Adrenal gland (tissue), 12 donors: ENCODE results near the gene PTPRD. TPM values are rescaled to one million over a fixed set of nuclear protein-coding genes. Genes with fewer than 3 reads are reported as not detected.

Source experiments
- DNase-seq, 7 donors: peaks; one replicate each; pipeline ENCODE4 v3.0.0-alpha.2; 2019 to 2020
- H3K27ac ChIP-seq, 5 donors: fragments of 200-600 bp; sonication (generic) in 4 of 5; 1 replicate in 3 of 5; 2 replicates in 2 of 5; pipeline versions ENCODE4 v1.5.1 to v1.8.0; 2016 to 2020; ENCODE audit warnings: mild to moderate bottlenecking in 1 of 5
- H3K27me3 ChIP-seq: fragments of 200-600 bp; 2 replicates; pipeline ENCODE4 v1.8.0; 2021
- H3K36me3 ChIP-seq, 2 donors: fragments of 200-600 bp; replicated peaks in 1 of 2; 1 replicate in 1 of 2; 2 replicates in 1 of 2; pipeline versions ENCODE4 v1.5.1 to v1.8.0; 2018 to 2022
- H3K4me1 ChIP-seq, 2 donors: fragments of 200-600 bp; replicated peaks in 1 of 2; 1 replicate in 1 of 2; 2 replicates in 1 of 2; pipeline versions ENCODE4 v1.5.1 to v1.8.0; 2018 to 2021
- H3K4me3 ChIP-seq, 4 donors: fragments of 200-600 bp; sonication (generic) in 3 of 4; one replicate each; pipeline ENCODE4 v1.5.1; 2016 to 2018
- H3K9me3 ChIP-seq, 3 donors: fragments of 200-600 bp; sonication (generic) in 1 of 3; replicated peaks in 1 of 3; 1 replicate in 2 of 3; 2 replicates in 1 of 3; pipeline versions ENCODE4 v1.5.1 to v1.8.0; 2016 to 2021
- POLR2A ChIP-seq, 2 donors: fragments of 450-650 bp; IDR thresholded peaks; one replicate each; pipeline ENCODE4 v1.6.1; 2017; ENCODE audit warnings: antibody characterized with exemption in 2 of 2, mild to moderate bottlenecking in 2 of 2, moderate library complexity in 1 of 2
- WGBS, 4 donors: extraction: QIAGEN DNeasy Blood & Tissue Kit in 2 of 4; methylation state at CpG; one replicate each; pipeline versions ENCODE4 v1.1.5 to v1.1.7; 2013 to 2017; 5-methylcytosine and 5-hydroxymethylcytosine counted together
- intact Hi-C, 2 donors: fragments of 100-400 bp; cut with DNase I; formaldehyde crosslinking; loops; one replicate each; pipeline versions ENCODE4 v1.14.1 to v1.15.0; 2022 to 2023
- polyA plus RNA-seq, 3 donors: library from polyadenylated mRNA; stranded (reverse); fragments of 200-250 nt in 2 of 3; fragments of 350-450 nt in 1 of 3; fragmentation: Illumina TruSeq in 1 of 3; extraction: RNeasy Lipid Tissue Mini Kit (QIAGEN cat#74804) in 1 of 3; gene quantifications; one replicate each; pipeline ENCODE4 v1.2.3, GENCODE V29; 2013 to 2014
- total RNA-seq, 9 donors: library from RNA; depleted of rRNA in 4 of 9; stranded (reverse); fragments of >200 nt in 4 of 9; fragments of 120-200 nt in 1 of 9; fragmentation: NEBNext Ultra II Directional in 1 of 9; extraction: Animal tissue kit (Norgen Biotek cat#: 25700) in 1 of 9; gene quantifications; one replicate each; pipeline versions ENCODE4 v1.1.0 to v1.2.4, GENCODE V29; 2013 to 2023
- TF ChIP-seq, protein P1 (sequence below), 6 experiments: fragments of 450-650 bp in 4 of 6; fragments of 200-600 bp in 2 of 6; sonication (generic) in 1 of 6; IDR thresholded peaks; 1 replicate in 5 of 6; 2 replicates in 1 of 6; pipeline versions ENCODE4 v1.5.1 to v1.8.0; 2016 to 2021; ENCODE audit warnings: antibody characterized with exemption in 6 of 6, mild to moderate bottlenecking in 2 of 6, moderate library complexity in 1 of 6
- donor health status: healthy with polysubstance abuse.
- donor health status: Bipolar disorder and iron deficiency.
- donor health status: DM: yes; HTN: yes; CAD: no.
- donor health status: DM: no; HTN: no; CAD: no.
- donor health status: DM: no; HTN: no; CAD: no.
- donor health status: DM: yes; HTN: yes; CAD: no.

The PTPRD gene
- total and polyA plus RNA-seq, 12 donors: 0.61 to 71.2 (median 4.5) TPM

DNA sequence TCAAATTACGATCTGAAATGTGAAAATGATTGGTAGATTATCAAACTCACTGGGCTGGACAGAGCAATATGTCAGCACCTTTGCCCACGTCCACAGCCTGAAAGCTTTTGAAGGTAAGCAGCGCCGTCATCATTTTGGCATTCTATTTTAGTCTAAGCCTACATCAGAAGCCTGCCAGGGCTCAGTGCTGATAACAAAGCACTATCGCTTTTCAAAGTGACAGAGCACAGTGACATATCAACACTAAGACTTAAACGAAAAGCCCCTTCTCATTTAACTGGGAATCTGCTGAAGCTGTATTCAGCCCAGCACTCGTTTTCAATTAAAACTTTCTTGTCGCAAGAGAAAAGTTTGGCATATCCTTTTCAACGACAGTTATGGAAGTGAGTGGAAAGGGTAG, 1076.3 kb downstream of the PTPRD start:
- no peaks in the 10 kb centered on the region for H3K36me3 ChIP-seq
- H3K9me3 ChIP-seq: no peaks in the 10 kb centered on the region
- DNase-seq: no peak
- TF ChIP-seq, protein P1, sequence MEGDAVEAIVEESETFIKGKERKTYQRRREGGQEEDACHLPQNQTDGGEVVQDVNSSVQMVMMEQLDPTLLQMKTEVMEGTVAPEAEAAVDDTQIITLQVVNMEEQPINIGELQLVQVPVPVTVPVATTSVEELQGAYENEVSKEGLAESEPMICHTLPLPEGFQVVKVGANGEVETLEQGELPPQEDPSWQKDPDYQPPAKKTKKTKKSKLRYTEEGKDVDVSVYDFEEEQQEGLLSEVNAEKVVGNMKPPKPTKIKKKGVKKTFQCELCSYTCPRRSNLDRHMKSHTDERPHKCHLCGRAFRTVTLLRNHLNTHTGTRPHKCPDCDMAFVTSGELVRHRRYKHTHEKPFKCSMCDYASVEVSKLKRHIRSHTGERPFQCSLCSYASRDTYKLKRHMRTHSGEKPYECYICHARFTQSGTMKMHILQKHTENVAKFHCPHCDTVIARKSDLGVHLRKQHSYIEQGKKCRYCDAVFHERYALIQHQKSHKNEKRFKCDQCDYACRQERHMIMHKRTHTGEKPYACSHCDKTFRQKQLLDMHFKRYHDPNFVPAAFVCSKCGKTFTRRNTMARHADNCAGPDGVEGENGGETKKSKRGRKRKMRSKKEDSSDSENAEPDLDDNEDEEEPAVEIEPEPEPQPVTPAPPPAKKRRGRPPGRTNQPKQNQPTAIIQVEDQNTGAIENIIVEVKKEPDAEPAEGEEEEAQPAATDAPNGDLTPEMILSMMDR (IDR thresholded peaks at IDR 0.05): no peak
- TF ChIP-seq POLR2A (IDR thresholded peaks at IDR 0.05): no peak
- H3K27ac ChIP-seq: no peak overlapping the region
- no peaks in the 10 kb centered on the region for H3K27me3 ChIP-seq
- no peaks in the 10 kb centered on the region for H3K4me1 ChIP-seq
- 43 to 58% (median 48%) methylated on average over 9 of the region's 9 CpGs for WGBS, 4 donors
- no peak overlapping the region for H3K4me3 ChIP-seq
- intact Hi-C loops: no loop called here

DNA sequence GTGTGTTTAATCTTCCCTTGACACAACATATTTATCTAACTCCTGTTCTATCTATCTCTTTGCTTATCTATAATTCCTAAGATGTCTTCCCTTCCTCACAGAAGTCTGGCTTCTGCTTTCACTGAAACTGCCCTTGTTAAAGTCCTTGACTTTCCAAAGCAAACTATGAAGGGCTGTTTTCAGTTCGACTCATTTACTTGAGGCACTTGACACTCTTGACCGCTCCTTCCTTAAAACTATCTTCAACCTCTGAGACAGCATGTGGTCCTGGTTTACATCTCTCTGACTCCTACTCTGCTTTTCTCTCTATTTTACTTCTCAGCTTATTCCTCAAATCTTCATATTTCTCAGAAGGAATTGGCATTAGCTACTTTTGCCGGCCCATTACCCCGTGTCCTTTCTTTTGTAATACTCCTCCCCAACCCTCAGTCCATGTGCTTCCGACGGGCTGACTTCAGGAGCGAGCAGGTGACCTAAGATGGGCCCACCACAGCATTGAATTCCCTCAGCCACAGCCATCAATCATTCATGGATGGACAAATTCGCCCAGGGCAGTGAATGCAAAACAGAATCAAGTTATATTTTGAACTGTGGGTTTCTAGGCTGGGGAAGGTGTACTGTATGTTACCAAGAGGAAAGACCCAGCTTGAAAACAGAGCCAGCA, 1089.2 kb downstream of the PTPRD start:
- H3K4me1 ChIP-seq: no peaks in the 10 kb centered on the region
- intact Hi-C loops: no loop called here
- no peak for DNase-seq
- H3K4me3 ChIP-seq: no peak overlapping the region
- no peaks in the 10 kb centered on the region for H3K36me3 ChIP-seq
- 65 to 70% (median 68%) methylated on average over 8 of the region's 8 CpGs for WGBS, 4 donors
- TF ChIP-seq, protein P1 (IDR thresholded peaks at IDR 0.05): no peak
- TF ChIP-seq POLR2A (IDR thresholded peaks at IDR 0.05): no peak
- H3K27ac ChIP-seq: no peak overlapping the region
- H3K27me3 ChIP-seq: no peaks in the 10 kb centered on the region
- H3K9me3 ChIP-seq: peaks cover 0 to 4% (median 0%) of the 10 kb centered on the region in 3 donors

DNA sequence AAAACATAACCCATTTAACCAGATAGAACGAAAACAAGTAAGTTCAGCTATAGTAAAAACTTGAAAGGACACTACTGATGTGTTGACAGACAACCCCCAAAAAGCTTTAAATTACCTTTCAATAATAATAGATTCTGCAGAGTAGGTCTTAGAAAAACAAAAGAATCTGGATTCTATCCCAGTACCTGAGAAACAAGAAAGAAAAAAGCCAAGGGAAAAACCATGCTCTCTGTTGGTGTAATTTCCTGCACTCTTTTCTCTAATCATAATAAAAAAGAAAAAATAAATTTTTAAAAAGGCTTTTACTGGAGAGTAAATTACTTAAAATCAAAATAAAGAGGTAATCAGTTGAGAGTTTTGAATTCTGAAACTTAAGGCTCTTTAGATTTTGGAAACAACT, 1090.4 kb downstream of the PTPRD start:
- DNase-seq: no peak
- WGBS, 4 donors: 67 to 85% (median 74%) methylated on average over 1 of the region's 1 CpG
- no peak overlapping the region for H3K4me3 ChIP-seq
- H3K27me3 ChIP-seq: no peaks in the 10 kb centered on the region
- H3K4me1 ChIP-seq: no peaks in the 10 kb centered on the region
- no peak for TF ChIP-seq POLR2A (IDR thresholded peaks at IDR 0.05)
- TF ChIP-seq, protein P1 (IDR thresholded peaks at IDR 0.05): no peak
- no peak overlapping the region for H3K27ac ChIP-seq
- intact Hi-C loops: no loop called here
- peaks cover 0 to 4% (median 0%) of the 10 kb centered on the region in 3 donors for H3K9me3 ChIP-seq
- H3K36me3 ChIP-seq: no peaks in the 10 kb centered on the region

DNA sequence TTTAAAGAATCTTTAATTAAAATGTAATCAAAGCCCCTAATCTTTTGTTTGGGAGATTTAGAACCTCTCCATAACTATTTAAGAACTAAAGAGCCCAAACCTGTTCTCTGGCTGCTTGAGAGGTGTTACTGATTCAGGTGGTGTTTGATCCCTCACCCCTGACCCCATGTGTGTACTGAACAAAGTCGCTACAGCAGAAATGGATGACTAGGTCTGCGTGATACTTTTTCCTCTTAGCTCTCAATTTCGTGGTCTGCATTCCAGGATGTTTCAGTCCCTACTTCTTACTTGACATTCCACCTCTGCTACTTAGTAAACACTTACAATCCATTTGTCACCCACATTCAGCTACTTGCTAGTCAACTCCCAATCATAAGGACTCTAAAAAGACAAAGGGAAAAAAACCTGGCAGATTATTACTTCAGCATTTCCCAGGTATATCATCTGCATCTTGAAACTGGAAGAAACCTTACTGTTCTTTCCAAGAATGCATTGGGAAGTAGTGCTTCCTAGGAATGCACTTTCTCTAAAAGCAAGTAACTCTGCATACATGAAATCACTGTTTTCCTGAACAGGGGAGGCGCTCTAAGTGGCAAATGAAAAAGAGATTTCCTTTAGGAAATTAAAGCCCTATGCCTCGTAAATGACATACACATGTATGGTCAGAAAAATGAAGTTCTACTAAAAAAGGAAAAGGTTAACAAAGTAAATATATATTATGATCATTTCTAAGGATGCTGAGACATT, 1091.6 kb downstream of the PTPRD start:
- intact Hi-C loops: no loop called here
- no peak for DNase-seq
- TF ChIP-seq POLR2A (IDR thresholded peaks at IDR 0.05): no peak
- TF ChIP-seq, protein P1 (IDR thresholded peaks at IDR 0.05): no peak
- Histone ChIP-seq H3K36me3 (no peaks in the 10 kb centered on the region), H3K27me3 (no peaks in the 10 kb centered on the region), H3K27ac (no peak overlapping the region), H3K9me3 (no peaks in the 10 kb centered on the region), H3K4me1 (no peaks in the 10 kb centered on the region), H3K4me3 (no peak overlapping the region)
- WGBS, 4 donors: 45 to 62% (median 49%) methylated on average over 5 of the region's 5 CpGs
